ENCODE results near the gene TPI1. TPM values are rescaled to one million over a fixed set of nuclear protein-coding genes. Genes with fewer than 3 reads are reported as not detected.

TPI1 gene
- total RNA-seq, 4 donors from 2014 or later = 189 to 346 (median 282) TPM

DNA sequence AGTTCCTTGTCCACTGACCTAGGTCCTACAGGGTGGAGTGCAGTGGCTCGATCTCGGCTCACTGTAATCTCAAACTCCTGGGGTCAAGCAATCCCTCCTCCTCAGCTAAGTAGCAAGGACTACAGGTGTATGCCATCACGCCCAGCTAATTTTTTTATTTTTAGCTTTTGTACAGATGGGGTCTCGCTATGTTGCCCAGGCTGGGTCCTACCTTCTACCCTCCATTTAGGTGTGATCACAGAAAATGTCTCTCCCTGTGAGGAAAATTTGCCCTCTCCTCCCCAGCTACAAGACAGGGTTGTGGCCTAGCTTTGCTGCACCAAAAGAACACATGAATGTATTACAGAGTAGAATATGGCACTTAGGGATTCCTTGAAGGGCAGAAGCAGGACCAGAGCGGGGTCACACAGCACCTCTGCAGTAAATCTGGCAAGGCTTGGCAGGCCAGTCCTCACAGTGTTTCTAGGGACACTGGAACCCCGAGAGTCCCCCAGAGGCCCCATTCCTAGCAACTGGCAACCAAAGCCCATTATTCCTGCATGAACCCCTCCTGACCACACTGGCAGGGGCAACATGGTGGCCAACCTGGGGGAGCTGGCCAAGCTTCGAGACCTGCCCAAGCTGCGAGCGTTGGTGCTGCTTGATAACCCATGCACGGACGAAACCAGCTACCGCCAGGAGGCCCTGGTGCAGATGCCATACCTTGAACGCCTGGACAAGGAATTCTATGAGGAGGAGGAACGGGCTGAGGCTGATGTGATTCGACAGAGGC lies 45.0 kb downstream of the TPI1 start:
- DNase-seq (ENCODE audit: low spot score in 2 of 2) = no peak
- TF ChIP-seq POLR2A (IDR thresholded peaks at IDR 0.05) = no peak
- 87 to 89% methylated on average over 11 to 15 of the region's 15 CpGs for WGBS, 2 donors
- Histone ChIP-seq H3K9me3 (no peaks in the 10 kb centered on the region), H3K27me3 (no peaks in the 10 kb centered on the region), H3K4me1 (peaks cover 0 to 28% (median 11%) of the 10 kb centered on the region in 4 donors), H3K4me3 (no peak overlapping the region), H3K27ac (no peak overlapping the region), H3K36me3 (peaks cover 0 to 21% (median 0%) of the 10 kb centered on the region in 3 donors)

DNA sequence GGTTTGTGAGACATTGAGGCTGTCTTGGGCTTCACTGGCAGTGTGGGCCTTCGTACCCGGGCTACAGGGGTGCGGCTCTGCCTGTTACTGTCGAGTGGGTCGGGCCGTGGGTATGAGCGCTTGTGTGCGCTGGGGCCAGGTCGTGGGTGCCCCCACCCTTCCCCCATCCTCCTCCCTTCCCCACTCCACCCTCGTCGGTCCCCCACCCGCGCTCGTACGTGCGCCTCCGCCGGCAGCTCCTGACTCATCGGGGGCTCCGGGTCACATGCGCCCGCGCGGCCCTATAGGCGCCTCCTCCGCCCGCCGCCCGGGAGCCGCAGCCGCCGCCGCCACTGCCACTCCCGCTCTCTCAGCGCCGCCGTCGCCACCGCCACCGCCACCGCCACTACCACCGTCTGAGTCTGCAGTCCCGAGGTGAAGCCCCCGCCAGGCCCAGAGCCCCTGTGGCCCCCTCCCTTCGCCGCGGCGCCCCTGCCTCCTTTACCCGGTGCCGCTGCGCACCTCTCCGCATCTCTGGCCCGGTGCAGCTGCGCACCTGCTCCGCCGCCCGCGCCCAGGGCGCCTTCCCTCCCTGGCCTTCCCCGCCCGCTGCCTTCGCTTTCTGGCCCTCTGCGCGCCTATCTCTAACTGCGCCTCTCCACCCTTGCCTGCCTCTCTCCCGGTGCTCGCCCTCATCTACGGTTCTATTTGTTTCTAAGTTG lies 47.1 kb downstream of the TPI1 start, which contains the start of gene ENO2:
Gene ENO2 (plus strand): TSS at position 335 of the 701 bp plus-strand sequence. CDS start 1,253 bp downstream, outside the sequence.
- Histone ChIP-seq H3K4me1 (peaks cover 0 to 28% (median 11%) of the 10 kb centered on the region in 4 donors), H3K27ac (peak within 1 kb of the TSS; percentile 77 to 94 (median 84)), H3K4me3 (peak within 1 kb of the TSS; percentile 48 to 74 (median 74)), H3K9me3 (no peaks in the 10 kb centered on the region), H3K27me3 (no peaks in the 10 kb centered on the region), H3K36me3 (peaks cover 0 to 32% (median 0%) of the 10 kb centered on the region in 3 donors)
- TF ChIP-seq, protein P1, sequence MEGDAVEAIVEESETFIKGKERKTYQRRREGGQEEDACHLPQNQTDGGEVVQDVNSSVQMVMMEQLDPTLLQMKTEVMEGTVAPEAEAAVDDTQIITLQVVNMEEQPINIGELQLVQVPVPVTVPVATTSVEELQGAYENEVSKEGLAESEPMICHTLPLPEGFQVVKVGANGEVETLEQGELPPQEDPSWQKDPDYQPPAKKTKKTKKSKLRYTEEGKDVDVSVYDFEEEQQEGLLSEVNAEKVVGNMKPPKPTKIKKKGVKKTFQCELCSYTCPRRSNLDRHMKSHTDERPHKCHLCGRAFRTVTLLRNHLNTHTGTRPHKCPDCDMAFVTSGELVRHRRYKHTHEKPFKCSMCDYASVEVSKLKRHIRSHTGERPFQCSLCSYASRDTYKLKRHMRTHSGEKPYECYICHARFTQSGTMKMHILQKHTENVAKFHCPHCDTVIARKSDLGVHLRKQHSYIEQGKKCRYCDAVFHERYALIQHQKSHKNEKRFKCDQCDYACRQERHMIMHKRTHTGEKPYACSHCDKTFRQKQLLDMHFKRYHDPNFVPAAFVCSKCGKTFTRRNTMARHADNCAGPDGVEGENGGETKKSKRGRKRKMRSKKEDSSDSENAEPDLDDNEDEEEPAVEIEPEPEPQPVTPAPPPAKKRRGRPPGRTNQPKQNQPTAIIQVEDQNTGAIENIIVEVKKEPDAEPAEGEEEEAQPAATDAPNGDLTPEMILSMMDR (IDR thresholded peaks at IDR 0.05) = no peak
- TF ChIP-seq EP300 (IDR thresholded peaks at IDR 0.05) = peak in 1 of 2 donors; percentile 27
- peak; percentile 25 to 39 for TF ChIP-seq POLR2A (IDR thresholded peaks at IDR 0.05)
- DNase-seq (ENCODE audit: low spot score in 2 of 2) = peak; percentile 57 to 59
- WGBS, 2 donors = 1% methylated on average over 23 to 53 of the region's 68 CpGs

- WGBS, 2 donors = 4 to 12% methylated on average over 27 to 29 of the region's 29 CpGs
- peak in 1 of 2 donors; percentile 37 for DNase-seq (ENCODE audit: low spot score in 2 of 2)
These were observed 47.8 kb downstream of the TPI1 start for GRCh38 chr12:6914947-6915788.

DNA sequence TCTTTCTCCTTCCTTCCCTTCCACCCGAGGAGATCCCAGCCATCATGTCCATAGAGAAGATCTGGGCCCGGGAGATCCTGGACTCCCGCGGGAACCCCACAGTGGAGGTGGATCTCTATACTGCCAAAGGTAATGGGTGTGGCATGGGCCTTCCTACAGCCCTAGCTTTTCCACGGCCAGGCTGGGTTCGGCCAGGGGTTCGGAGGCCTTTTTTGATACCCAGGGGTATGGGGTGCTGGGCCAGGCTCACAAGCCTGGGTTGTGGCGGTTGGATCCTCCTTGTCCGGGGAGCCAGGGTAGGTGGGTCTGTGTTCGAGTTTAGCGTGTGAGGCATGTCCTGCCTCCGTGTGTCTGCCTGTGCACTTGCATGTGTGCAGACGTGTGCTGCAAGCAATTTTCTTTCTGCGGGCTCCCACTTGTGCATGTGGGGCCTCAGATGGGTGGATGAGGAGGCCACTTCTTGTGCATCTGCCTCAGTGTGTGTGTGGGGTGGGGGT lies 48.5 kb downstream of the TPI1 start:
- Histone ChIP-seq H3K27ac (peak overlapping the region in 1 of 4 donors; percentile 88), H3K4me1 (peaks cover 0 to 28% (median 11%) of the 10 kb centered on the region in 4 donors), H3K36me3 (peaks cover 0 to 45% (median 0%) of the 10 kb centered on the region in 3 donors), H3K4me3 (peak overlapping the region in 2 of 4 donors; percentile 74), H3K27me3 (no peaks in the 10 kb centered on the region), H3K9me3 (no peaks in the 10 kb centered on the region)
- no peak for TF ChIP-seq POLR2A (IDR thresholded peaks at IDR 0.05)
- TF ChIP-seq EP300 (IDR thresholded peaks at IDR 0.05) = no peak
- TF ChIP-seq, protein P1 (IDR thresholded peaks at IDR 0.05) = no peak
- 72 to 77% methylated on average over 13 to 14 of the region's 14 CpGs for WGBS, 2 donors
- DNase-seq (ENCODE audit: low spot score in 2 of 2) = no peak

More at GRCh38 chr12:6914947-6915788, 47.8 kb downstream of the TPI1 start:
- no peaks in the 10 kb centered on the region for H3K27me3 ChIP-seq
- no peaks in the 10 kb centered on the region for H3K9me3 ChIP-seq
- peaks cover 0 to 40% (median 0%) of the 10 kb centered on the region in 3 donors for H3K36me3 ChIP-seq
- peaks cover 0 to 28% (median 11%) of the 10 kb centered on the region in 4 donors for H3K4me1 ChIP-seq
- peak overlapping the region; percentile 48 to 74 (median 74) for H3K4me3 ChIP-seq
- TF ChIP-seq POLR2A (IDR thresholded peaks at IDR 0.05) (no peak), EP300 (IDR thresholded peaks at IDR 0.05) (no peak)
- TF ChIP-seq, protein P1 (IDR thresholded peaks at IDR 0.05) = peak in 1 of 5 experiments; percentile 11
- H3K27ac ChIP-seq = peak overlapping the region; percentile 77 to 94 (median 84)
